ENCODE data around the gene TCHP.

Gene TCHP

GRCh38 chr12:109966546-109966945 lies 66.5 kb downstream of the TCHP start:
- no peak for DNase-seq

DNA sequence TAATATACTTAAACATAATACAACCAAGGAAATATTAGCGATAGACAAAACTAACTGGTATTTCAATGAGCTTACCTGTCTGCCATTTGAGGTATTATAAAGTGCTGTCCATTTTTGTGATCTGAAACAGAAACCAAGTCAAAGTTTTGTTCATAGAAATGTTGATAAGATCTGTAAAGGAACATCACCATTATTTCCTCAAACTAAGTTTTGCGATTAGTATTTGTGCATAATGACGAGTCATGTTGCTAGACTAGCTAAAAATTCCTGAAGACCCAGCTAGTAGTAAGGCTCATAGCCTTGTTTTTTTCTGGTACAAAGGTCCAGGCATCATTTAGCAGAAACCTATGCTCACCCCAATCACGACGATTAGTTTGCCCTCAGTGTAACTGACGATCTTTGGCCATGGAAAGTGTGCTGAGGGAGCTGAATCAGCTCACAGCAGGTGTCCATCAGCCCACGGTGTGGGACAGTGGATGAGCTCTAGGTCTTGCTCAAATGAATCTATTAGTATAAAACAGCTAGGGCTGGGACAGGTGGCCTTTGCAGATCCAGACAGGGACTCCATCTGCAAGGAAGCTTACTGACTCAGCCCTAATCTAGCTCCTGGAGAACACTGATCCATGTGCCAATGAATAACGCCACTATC lies 67.4 kb downstream of the TCHP start:
- DNase-seq, result no peak
